ENCODE measurements around the gene SMYD2. TPM values are rescaled to one million over a fixed set of nuclear protein-coding genes. Genes with fewer than 3 reads are reported as not detected.

SMYD2 gene
- total and polyA plus RNA-seq, 2 experiments from 2014 or later, result 3.6 to 5.9 TPM

DNA sequence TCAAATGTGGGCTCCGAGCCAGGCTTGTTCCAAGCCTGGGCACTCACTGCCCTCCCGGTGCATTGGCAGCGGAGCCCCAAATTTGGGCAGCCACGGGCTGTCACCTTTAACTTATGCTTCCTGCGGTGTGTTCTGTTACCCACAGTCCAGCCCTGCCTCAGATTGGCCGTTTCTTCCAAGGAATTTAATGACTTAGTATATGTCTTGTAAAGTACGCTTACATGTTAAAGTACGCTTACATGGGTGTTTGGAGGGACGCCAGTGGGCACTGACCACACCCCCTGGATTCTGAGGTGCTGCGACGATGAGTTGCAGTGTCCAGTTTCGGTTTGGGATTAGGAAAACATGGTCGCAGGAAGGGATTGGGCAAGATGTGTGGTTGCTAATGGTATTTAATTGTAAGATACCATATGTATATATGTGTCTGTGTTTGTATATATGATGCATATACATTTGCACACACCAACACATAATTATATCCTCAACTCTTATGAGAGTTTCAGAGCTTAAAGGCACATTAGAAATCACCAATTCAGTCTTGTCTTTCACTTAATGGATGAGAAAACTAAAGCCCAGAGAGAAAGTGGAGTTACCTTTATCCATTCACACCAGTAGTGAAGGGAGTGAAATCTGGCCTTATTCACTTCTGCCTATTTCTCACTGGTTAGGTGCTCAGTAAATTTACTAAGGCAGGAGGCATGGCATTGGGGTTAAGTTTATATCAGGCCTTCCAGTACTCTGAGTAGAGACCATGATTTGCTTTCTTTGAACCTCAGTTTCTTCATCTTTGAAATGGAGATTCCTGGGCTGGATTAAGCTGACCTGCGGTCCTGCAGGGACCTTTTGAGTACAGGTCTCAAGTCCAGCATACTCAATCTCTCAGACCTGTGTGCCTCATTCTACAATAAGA lies 1.0 kb downstream of the SMYD2 start:
- peak overlapping the region; percentile 76 for H3K4me3 Mint-ChIP-seq
- no peak overlapping the region for H3K27ac ChIP-seq (ENCODE audit: low read depth)
- TF ChIP-seq, protein P1, sequence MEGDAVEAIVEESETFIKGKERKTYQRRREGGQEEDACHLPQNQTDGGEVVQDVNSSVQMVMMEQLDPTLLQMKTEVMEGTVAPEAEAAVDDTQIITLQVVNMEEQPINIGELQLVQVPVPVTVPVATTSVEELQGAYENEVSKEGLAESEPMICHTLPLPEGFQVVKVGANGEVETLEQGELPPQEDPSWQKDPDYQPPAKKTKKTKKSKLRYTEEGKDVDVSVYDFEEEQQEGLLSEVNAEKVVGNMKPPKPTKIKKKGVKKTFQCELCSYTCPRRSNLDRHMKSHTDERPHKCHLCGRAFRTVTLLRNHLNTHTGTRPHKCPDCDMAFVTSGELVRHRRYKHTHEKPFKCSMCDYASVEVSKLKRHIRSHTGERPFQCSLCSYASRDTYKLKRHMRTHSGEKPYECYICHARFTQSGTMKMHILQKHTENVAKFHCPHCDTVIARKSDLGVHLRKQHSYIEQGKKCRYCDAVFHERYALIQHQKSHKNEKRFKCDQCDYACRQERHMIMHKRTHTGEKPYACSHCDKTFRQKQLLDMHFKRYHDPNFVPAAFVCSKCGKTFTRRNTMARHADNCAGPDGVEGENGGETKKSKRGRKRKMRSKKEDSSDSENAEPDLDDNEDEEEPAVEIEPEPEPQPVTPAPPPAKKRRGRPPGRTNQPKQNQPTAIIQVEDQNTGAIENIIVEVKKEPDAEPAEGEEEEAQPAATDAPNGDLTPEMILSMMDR (conservative IDR thresholded peaks at IDR 0.05; ENCODE audit: low read depth in 2 of 2), result no peak

DNA sequence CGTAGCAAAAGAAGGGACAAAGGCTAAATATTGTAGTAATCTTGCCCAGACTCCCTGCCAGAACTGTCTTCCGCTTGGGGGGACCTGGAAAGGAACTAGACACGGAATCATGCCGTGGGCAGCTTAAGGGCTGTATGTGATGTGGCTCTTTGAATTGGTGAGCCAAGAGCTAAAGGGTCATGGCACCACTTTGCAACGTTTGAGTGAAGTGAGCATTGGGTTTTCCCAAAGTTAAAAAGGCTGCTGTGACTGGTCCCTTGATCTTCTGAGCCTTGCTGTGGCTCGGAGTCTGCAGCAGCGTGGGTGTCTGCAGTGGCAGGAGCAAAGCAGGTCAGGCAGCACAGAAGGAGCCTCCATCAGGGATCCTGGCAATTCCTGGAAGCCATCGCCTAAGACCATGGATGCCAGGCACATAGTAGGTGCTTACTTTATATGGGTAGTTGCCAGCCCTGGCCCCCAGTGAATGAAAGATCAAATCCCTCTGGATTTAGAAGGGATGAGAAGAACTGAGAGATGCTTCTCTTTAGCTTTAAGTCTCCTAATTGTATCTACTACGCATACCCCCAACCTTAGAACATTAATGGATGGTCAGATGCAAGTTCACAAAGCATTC lies 1.8 kb downstream of the SMYD2 start:
- peak overlapping the region; percentile 95; the same call in 1 of the 2 replicates for H3K4me2 ChIP-seq
- H3K4me1 Mint-ChIP-seq, result peaks cover 28% of the 10 kb centered on the region
- H3K36me3 ChIP-seq (ENCODE audit: insufficient read depth), result no peaks in the 10 kb centered on the region
- H3K4me3 Mint-ChIP-seq, result no peak overlapping the region
- no peak overlapping the region for H2AFZ ChIP-seq
- H4K20me1 ChIP-seq (replicated peaks; ENCODE audit: insufficient read depth), result no peaks in the 10 kb centered on the region; the same call in 1 of the 2 replicates
- H3K9me3 Mint-ChIP-seq, result peaks cover 3% of the 10 kb centered on the region; the same call in 1 of the 3 replicates
- ATAC-seq, result no peak
- peaks cover 4% of the 10 kb centered on the region for H3K36me3 Mint-ChIP-seq (ENCODE audit: low read depth)
- H3K79me2 ChIP-seq (replicated peaks; ENCODE audit: insufficient read depth), result no peaks in the 10 kb centered on the region
- peaks cover 10% of the 10 kb centered on the region for H3F3A ChIP-seq (replicated peaks; ENCODE audit: low read depth)
- no peak for TF ChIP-seq ZNF114 (CRISPR knock-in tag; IDR thresholded peaks at IDR 0.05)
- TF ChIP-seq POLR2AphosphoS5 (IDR thresholded peaks at IDR 0.05; ENCODE audit: low read depth), result no peak
- TF ChIP-seq ZNF331 (CRISPR knock-in tag; IDR thresholded peaks at IDR 0.05; ENCODE audit: low read depth), result no peak
- no peak for TF ChIP-seq EZH2 (IDR thresholded peaks at IDR 0.05; ENCODE audit: low read depth, unreplicated experiment)
- TF ChIP-seq, protein P2, sequence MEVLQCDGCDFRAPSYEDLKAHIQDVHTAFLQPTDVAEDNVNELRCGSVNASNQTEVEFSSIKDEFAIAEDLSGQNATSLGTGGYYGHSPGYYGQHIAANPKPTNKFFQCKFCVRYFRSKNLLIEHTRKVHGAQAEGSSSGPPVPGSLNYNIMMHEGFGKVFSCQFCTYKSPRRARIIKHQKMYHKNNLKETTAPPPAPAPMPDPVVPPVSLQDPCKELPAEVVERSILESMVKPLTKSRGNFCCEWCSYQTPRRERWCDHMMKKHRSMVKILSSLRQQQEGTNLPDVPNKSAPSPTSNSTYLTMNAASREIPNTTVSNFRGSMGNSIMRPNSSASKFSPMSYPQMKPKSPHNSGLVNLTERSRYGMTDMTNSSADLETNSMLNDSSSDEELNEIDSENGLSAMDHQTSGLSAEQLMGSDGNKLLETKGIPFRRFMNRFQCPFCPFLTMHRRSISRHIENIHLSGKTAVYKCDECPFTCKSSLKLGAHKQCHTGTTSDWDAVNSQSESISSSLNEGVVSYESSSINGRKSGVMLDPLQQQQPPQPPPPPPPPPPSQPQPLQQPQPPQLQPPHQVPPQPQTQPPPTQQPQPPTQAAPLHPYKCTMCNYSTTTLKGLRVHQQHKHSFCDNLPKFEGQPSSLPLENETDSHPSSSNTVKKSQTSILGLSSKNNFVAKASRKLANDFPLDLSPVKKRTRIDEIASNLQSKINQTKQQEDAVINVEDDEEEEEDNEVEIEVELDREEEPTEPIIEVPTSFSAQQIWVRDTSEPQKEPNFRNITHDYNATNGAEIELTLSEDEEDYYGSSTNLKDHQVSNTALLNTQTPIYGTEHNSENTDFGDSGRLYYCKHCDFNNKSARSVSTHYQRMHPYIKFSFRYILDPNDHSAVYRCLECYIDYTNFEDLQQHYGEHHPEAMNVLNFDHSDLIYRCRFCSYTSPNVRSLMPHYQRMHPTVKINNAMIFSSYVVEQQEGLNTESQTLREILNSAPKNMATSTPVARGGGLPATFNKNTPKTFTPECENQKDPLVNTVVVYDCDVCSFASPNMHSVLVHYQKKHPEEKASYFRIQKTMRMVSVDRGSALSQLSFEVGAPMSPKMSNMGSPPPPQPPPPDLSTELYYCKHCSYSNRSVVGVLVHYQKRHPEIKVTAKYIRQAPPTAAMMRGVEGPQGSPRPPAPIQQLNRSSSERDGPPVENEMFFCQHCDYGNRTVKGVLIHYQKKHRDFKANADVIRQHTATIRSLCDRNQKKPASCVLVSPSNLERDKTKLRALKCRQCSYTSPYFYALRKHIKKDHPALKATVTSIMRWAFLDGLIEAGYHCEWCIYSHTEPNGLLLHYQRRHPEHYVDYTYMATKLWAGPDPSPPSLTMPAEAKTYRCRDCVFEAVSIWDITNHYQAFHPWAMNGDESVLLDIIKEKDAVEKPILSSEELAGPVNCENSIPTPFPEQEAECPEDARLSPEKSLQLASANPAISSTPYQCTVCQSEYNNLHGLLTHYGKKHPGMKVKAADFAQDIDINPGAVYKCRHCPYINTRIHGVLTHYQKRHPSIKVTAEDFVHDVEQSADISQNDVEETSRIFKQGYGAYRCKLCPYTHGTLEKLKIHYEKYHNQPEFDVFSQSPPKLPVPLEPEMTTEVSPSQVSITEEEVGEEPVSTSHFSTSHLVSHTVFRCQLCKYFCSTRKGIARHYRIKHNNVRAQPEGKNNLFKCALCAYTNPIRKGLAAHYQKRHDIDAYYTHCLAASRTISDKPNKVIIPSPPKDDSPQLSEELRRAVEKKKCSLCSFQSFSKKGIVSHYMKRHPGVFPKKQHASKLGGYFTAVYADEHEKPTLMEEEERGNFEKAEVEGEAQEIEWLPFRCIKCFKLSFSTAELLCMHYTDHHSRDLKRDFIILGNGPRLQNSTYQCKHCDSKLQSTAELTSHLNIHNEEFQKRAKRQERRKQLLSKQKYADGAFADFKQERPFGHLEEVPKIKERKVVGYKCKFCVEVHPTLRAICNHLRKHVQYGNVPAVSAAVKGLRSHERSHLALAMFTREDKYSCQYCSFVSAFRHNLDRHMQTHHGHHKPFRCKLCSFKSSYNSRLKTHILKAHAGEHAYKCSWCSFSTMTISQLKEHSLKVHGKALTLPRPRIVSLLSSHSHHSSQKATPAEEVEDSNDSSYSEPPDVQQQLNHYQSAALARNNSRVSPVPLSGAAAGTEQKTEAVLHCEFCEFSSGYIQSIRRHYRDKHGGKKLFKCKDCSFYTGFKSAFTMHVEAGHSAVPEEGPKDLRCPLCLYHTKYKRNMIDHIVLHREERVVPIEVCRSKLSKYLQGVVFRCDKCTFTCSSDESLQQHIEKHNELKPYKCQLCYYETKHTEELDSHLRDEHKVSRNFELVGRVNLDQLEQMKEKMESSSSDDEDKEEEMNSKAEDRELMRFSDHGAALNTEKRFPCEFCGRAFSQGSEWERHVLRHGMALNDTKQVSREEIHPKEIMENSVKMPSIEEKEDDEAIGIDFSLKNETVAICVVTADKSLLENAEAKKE (CRISPR knock-in tag; IDR thresholded peaks at IDR 0.05), result no peak
- TF ChIP-seq, protein P1 (conservative IDR thresholded peaks at IDR 0.05; ENCODE audit: low read depth in 2 of 2), result no peak
- no peaks in the 10 kb centered on the region for H3K9me2 ChIP-seq (ENCODE audit: insufficient read depth)
- H3K4me3 ChIP-seq, result no peak overlapping the region
- H3K27me3 Mint-ChIP-seq (ENCODE audit: insufficient read depth, low read depth, poor library complexity), result peaks cover 45% of the 10 kb centered on the region
- DNase-seq (ENCODE audit: low spot score), result no peak
- H3K27me3 ChIP-seq (ENCODE audit: insufficient read depth), result peaks cover 90% of the 10 kb centered on the region
- peaks cover 18% of the 10 kb centered on the region for H3K4me1 ChIP-seq (ENCODE audit: insufficient read depth)
- H3K27ac Mint-ChIP-seq, result no peak overlapping the region
- H3K27ac ChIP-seq (ENCODE audit: low read depth), result no peak overlapping the region

More for the DNA sequence above, 1.0 kb downstream of the SMYD2 start:
- H3K4me1 Mint-ChIP-seq, result peaks cover 33% of the 10 kb centered on the region
- Histone ChIP-seq H3K27me3 (ENCODE audit: insufficient read depth) (peaks cover 90% of the 10 kb centered on the region), H3K79me2 (replicated peaks; ENCODE audit: insufficient read depth) (no peaks in the 10 kb centered on the region), H3K4me2 (peak overlapping the region; percentile 95), H4K20me1 (replicated peaks; ENCODE audit: insufficient read depth) (no peaks in the 10 kb centered on the region; the same call in 1 of the 2 replicates), H3K4me3 (peak overlapping the region; percentile 91), H3K36me3 (ENCODE audit: insufficient read depth) (no peaks in the 10 kb centered on the region), H3K4me1 (ENCODE audit: insufficient read depth) (peaks cover 18% of the 10 kb centered on the region), H2AFZ (peak overlapping the region; percentile 97), H3F3A (replicated peaks; ENCODE audit: low read depth) (peaks cover 10% of the 10 kb centered on the region), H3K9me2 (ENCODE audit: insufficient read depth) (no peaks in the 10 kb centered on the region)
- H3K9me3 Mint-ChIP-seq, result peaks cover 3% of the 10 kb centered on the region; the same call in 1 of the 3 replicates
- ATAC-seq, result peak; percentile 23
- peaks cover 4% of the 10 kb centered on the region for H3K36me3 Mint-ChIP-seq (ENCODE audit: low read depth)
- peaks cover 45% of the 10 kb centered on the region for H3K27me3 Mint-ChIP-seq (ENCODE audit: insufficient read depth, low read depth, poor library complexity)
- DNase-seq (ENCODE audit: low spot score), result no peak
- H3K27ac Mint-ChIP-seq, result no peak overlapping the region

All from GM23338 (cell line).